H1 (cell line): ENCODE measurements around the gene KIAA0040. TPM values are rescaled to one million over a fixed set of nuclear protein-coding genes. Genes with fewer than 3 reads are reported as not detected.

Experiments
- CTCF ChIA-PET: fragments of 300-600 bp; sonication (Branson Sonifier 250); formaldehyde crosslinking; loops from one replicate; lab custom pipeline; 2021; ENCODE audit not compliant: partially characterized antibody; lab: Charles Lee
- POLR2A ChIA-PET: fragments of 300-600 bp; sonication (Branson Sonifier 250); formaldehyde crosslinking; loops from one replicate; lab custom pipeline; 2021; ENCODE audit warnings: inconsistent platforms; ENCODE audit not compliant: partially characterized antibody; lab: Charles Lee
- DNase-seq, 2 experiments: peaks; one replicate each; pipeline versions ENCODE4 v3.0.0 to v3.0.0-alpha.2; 2010 to 2022; ENCODE audit warnings: low spot score in 2 of 2, low read depth in 1 of 2, mixed read lengths in 1 of 2
- FAIRE-seq: peaks from 2 replicates; lab custom pipeline; 2011; peaks lifted over from hg19 to GRCh38; lab: Jason Lieb, UNC
- H2AFZ ChIP-seq: 2 replicates; pipeline ENCODE4 v1.8.1; 2012; ENCODE audit warnings: low read length, inconsistent platforms
- H2AK5ac ChIP-seq: 2 replicates; pipeline ENCODE4 v1.6.1; 2013; ENCODE audit warnings: low read depth, low read length
- H2BK120ac ChIP-seq: replicated peaks from 2 replicates; pipeline ENCODE3; 2013; ENCODE audit warnings: low read depth, low read length, inconsistent platforms
- H2BK12ac ChIP-seq: 2 replicates; pipeline ENCODE4 v1.6.1; 2013; ENCODE audit warnings: low read depth, low read length
- H2BK15ac ChIP-seq: 2 replicates; pipeline ENCODE4 v1.6.1; 2013; ENCODE audit warnings: low read length
- H2BK20ac ChIP-seq: 2 replicates; pipeline ENCODE4 v1.6.1; 2013; ENCODE audit warnings: low read length
- H2BK5ac ChIP-seq: 2 replicates; pipeline ENCODE4 v1.6.1; 2013; ENCODE audit warnings: low read depth, low read length
- H3K14ac ChIP-seq: 2 replicates; pipeline ENCODE4 v1.6.1; 2013; ENCODE audit warnings: inconsistent platforms; ENCODE audit not compliant: insufficient read length
- H3K18ac ChIP-seq: 2 replicates; pipeline ENCODE4 v1.6.1; 2013; ENCODE audit warnings: low read length; ENCODE audit errors: extremely low read depth
- H3K23ac ChIP-seq: 2 replicates; pipeline ENCODE4 v1.6.1; 2013; ENCODE audit warnings: inconsistent platforms; ENCODE audit not compliant: insufficient read length
- H3K23me2 ChIP-seq: 2 replicates; pipeline ENCODE4 v1.6.1; 2013; ENCODE audit warnings: low read depth, low read length
- H3K27ac ChIP-seq: 2 replicates; pipeline ENCODE4 v1.6.1; 2011; ENCODE audit warnings: low read depth, low read length, inconsistent platforms
- H3K27me3 ChIP-seq, 4 experiments: replicated peaks in 1 of 4; 1 replicate in 1 of 4; 2 replicates in 3 of 4; pipeline versions ENCODE4 v1.6.1 to v1.8.1; 2011 to 2013; ENCODE audit warnings: low read length in 3 of 4, mild to moderate bottlenecking in 3 of 4, inconsistent platforms in 2 of 4, mixed read lengths in 2 of 4, moderate library complexity in 1 of 4; ENCODE audit not compliant: control insufficient read depth in 3 of 4, insufficient read depth in 3 of 4; ENCODE audit errors: extremely low read depth in 1 of 4
- H3K36me3 ChIP-seq, 4 experiments: 2 replicates each; pipeline versions ENCODE4 v1.6.1 to v1.8.1; 2011 to 2013; ENCODE audit warnings: mild to moderate bottlenecking in 4 of 4, low read length in 3 of 4, moderate library complexity in 2 of 4, control low read depth in 1 of 4, inconsistent platforms in 1 of 4; ENCODE audit not compliant: insufficient read depth in 4 of 4, control insufficient read depth in 2 of 4
- H3K4ac ChIP-seq: replicated peaks from 2 replicates; pipeline ENCODE3; 2013; ENCODE audit warnings: low read length, low read depth, mixed read lengths, inconsistent platforms; ENCODE audit not compliant: insufficient read length
- H3K4me1 ChIP-seq, 4 experiments: replicated peaks in 1 of 4; 1 replicate in 1 of 4; 2 replicates in 3 of 4; pipeline versions ENCODE4 v1.6.1 to v1.8.1; 2011 to 2013; ENCODE audit warnings: low read length in 3 of 4, inconsistent platforms in 2 of 4, mixed read lengths in 1 of 4; ENCODE audit not compliant: insufficient read depth in 4 of 4, control insufficient read depth in 3 of 4
- H3K4me2 ChIP-seq, 2 experiments: 2 replicates each; pipeline versions ENCODE4 v1.6.1 to v1.8.1; 2011 to 2013; ENCODE audit warnings: low read depth in 2 of 2, low read length in 2 of 2, control low read depth in 1 of 2, inconsistent platforms in 1 of 2, mild to moderate bottlenecking in 1 of 2; ENCODE audit not compliant: insufficient read depth in 1 of 2
- H3K4me3 ChIP-seq, 4 experiments: fragments of 200-600, 300-600 bp in 1 of 4; sonication (generic), shearing (Covaris generic), sonication (Bioruptor Twin) in 1 of 4; 2 replicates each; pipeline versions ENCODE4 v1.5.1 to v1.8.1; 2011 to 2016; ENCODE audit warnings: low read length in 4 of 4, low read depth in 3 of 4, control low read depth in 2 of 4, inconsistent platforms in 2 of 4, mild to moderate bottlenecking in 2 of 4, mixed read lengths in 1 of 4, moderate library complexity in 1 of 4; ENCODE audit not compliant: insufficient read depth in 2 of 4; ENCODE audit errors: extremely low read depth in 1 of 4
- H3K56ac ChIP-seq: replicated peaks from 2 replicates; pipeline ENCODE3; 2013; ENCODE audit warnings: low read depth, mild to moderate bottlenecking, mixed read lengths, low read length, inconsistent platforms; ENCODE audit not compliant: insufficient read length
- H3K79me1 ChIP-seq: 2 replicates; pipeline ENCODE4 v1.6.1; 2013; ENCODE audit warnings: low read depth, low read length, control low read depth
- H3K79me2 ChIP-seq, 2 experiments: 2 replicates each; pipeline versions ENCODE4 v1.6.1 to v1.8.1; 2012 to 2013; ENCODE audit warnings: low read length in 2 of 2, mild to moderate bottlenecking in 2 of 2, inconsistent platforms in 1 of 2; ENCODE audit not compliant: insufficient read depth in 2 of 2, control insufficient read depth in 1 of 2
- H3K9ac ChIP-seq, 4 experiments: replicated peaks in 1 of 4; 1 replicate in 1 of 4; 2 replicates in 3 of 4; pipeline versions ENCODE4 v1.6.1 to v1.8.1; 2011 to 2013; ENCODE audit warnings: low read depth in 3 of 4, low read length in 3 of 4, control low read depth in 2 of 4, mild to moderate bottlenecking in 2 of 4, moderate library complexity in 2 of 4, inconsistent platforms in 1 of 4; ENCODE audit errors: extremely low read depth in 1 of 4
- H3K9me3 ChIP-seq, 2 experiments: 2 replicates each; pipeline versions ENCODE4 v1.6.1 to v1.8.1; 2012 to 2013; ENCODE audit warnings: mild to moderate bottlenecking in 2 of 2, moderate library complexity in 2 of 2, control low read depth in 1 of 2, inconsistent platforms in 1 of 2, low read depth in 1 of 2, low read length in 1 of 2, mixed read lengths in 1 of 2; ENCODE audit not compliant: insufficient read depth in 2 of 2
- H4K20me1 ChIP-seq, 2 experiments: replicated peaks in 1 of 2; 2 replicates each; pipeline versions ENCODE3 to v1.8.1; 2011 to 2013; ENCODE audit warnings: inconsistent platforms in 2 of 2, low read length in 2 of 2, mild to moderate bottlenecking in 1 of 2; ENCODE audit not compliant: insufficient read depth in 2 of 2, control insufficient read depth in 1 of 2
- H4K5ac ChIP-seq: 2 replicates; pipeline ENCODE4 v1.6.1; 2013; ENCODE audit warnings: low read length, low read depth, mixed read lengths, inconsistent platforms; ENCODE audit not compliant: insufficient read length
- H4K8ac ChIP-seq: 2 replicates; pipeline ENCODE4 v1.8.0; 2013; ENCODE audit warnings: mild to moderate bottlenecking, moderate library complexity, low read length, inconsistent platforms; ENCODE audit not compliant: insufficient read depth; ENCODE audit errors: extremely low read depth
- H4K91ac ChIP-seq: replicated peaks from 2 replicates; pipeline ENCODE3; 2013; ENCODE audit warnings: low read length, mixed read lengths, inconsistent platforms; ENCODE audit not compliant: insufficient read length
- ASH2L ChIP-seq: fragments of 200-600, 300-600 bp; sonication (generic); IDR thresholded peaks from one replicate; pipeline ENCODE4 v1.7.1; 2017; ENCODE audit warnings: low read length
- ATF2 ChIP-seq: IDR thresholded peaks from 2 replicates; pipeline ENCODE4 v1.6.1; 2012; ENCODE audit warnings: low read length, inconsistent platforms
- ATF3 ChIP-seq: IDR thresholded peaks from 2 replicates; pipeline ENCODE4 v1.6.1; 2011; ENCODE audit warnings: low read depth, mild to moderate bottlenecking, low read length; ENCODE audit not compliant: insufficient read depth
- CEBPB ChIP-seq: IDR thresholded peaks from 2 replicates; pipeline ENCODE4 v1.6.1; 2012; ENCODE audit warnings: low read depth, low read length
- HDAC2 ChIP-seq, 2 experiments: fragments of 300-600 bp in 1 of 2; sonication (generic) in 1 of 2; IDR thresholded peaks; 2 replicates each; pipeline ENCODE4 v1.6.1; 2011 to 2012; ENCODE audit warnings: low read depth in 2 of 2, low read length in 2 of 2, mild to moderate bottlenecking in 2 of 2, moderate library complexity in 2 of 2, borderline replicate concordance in 1 of 2, inconsistent platforms in 1 of 2
- YY1 ChIP-seq: IDR thresholded peaks from 2 replicates; pipeline ENCODE4 v1.6.1; 2011; ENCODE audit warnings: low read depth, mild to moderate bottlenecking, low read length
- WGBS, 2 experiments: shearing (Covaris generic) in 1 of 2; methylation state at CpG; one replicate each; pipeline versions ENCODE4 v1.1.6 to v1.1.7; 2013 to 2015; ENCODE audit warnings: low lambda C conversion rate in 2 of 2, mixed read lengths in 2 of 2, inconsistent platforms in 1 of 2, low coverage in 1 of 2, missing lambda C conversion rate in 1 of 2; ENCODE audit not compliant: insufficient replicate concordance in 2 of 2, insufficient coverage in 1 of 2, insufficient read length in 1 of 2; ENCODE audit errors: extremely low coverage in 1 of 2, missing lambda C conversion rate in 1 of 2; 5-methylcytosine and 5-hydroxymethylcytosine counted together
- polyA plus RNA-seq, 7 experiments: library from polyadenylated mRNA; depleted of rRNA in 3 of 7; stranded (reverse) in 5 of 7; unstranded in 2 of 7; fragments of >200 nt in 5 of 7; fragments of 200-250 nt in 2 of 7; gene quantifications; 1 replicate in 5 of 7; 2 replicates in 1 of 7; 4 replicates in 1 of 7; pipeline versions ENCODE4 v1.2.1 to v1.2.3, GENCODE V29; 2011 to 2013; ENCODE audit warnings: missing spikeins in 2 of 7, mixed read lengths in 2 of 7
- total RNA-seq: library from RNA; stranded (reverse); fragmentation: NEBNext Ultra II Directional; extraction: Animal tissue kit (Norgen Biotek cat#: 25700); gene quantifications from 2 replicates; pipeline ENCODE4 v1.2.1, GENCODE V29; 2021

Gene KIAA0040
- total and polyA plus RNA-seq, 2 of the 8 experiments (the other 6 are each of a cell fraction or from before 2014, with no cell fraction given), result 11.0 to 14.1 TPM

GRCh38 chr1:175162955-175163354, 29.6 kb downstream of the KIAA0040 start:
- no peak overlapping the region for H2AFZ ChIP-seq
- no peaks in the 10 kb centered on the region for H3K79me2 ChIP-seq
- no peak overlapping the region for H3K56ac ChIP-seq
- no peak overlapping the region for H4K8ac ChIP-seq
- H3K9me3 ChIP-seq, result no peaks in the 10 kb centered on the region
- no peak overlapping the region for H2BK5ac ChIP-seq
- no peak overlapping the region for H2BK12ac ChIP-seq
- no peak overlapping the region for H3K27ac ChIP-seq
- 94% methylated on average over 4 of the region's 4 CpGs; no CpG with 5 or more reads in 1 of the 2 experiments for WGBS, 2 experiments
- no peak overlapping the region for H3K18ac ChIP-seq
- no peak overlapping the region for H3K23ac ChIP-seq
- H3K27me3 ChIP-seq, result no peaks in the 10 kb centered on the region
- no peak overlapping the region for H3K9ac ChIP-seq
- DNase-seq, result no peak
- no peak overlapping the region for H3K4me3 ChIP-seq
- H2BK120ac ChIP-seq, result no peak overlapping the region
- CTCF ChIA-PET, result interaction anchor here (0.7 to 12.5 kb wide), 9 partner anchors 7 to 262 kb away, joined by 3 to 243 read pairs (median 4); no protein-coding TSS in a partner anchor
- H3K79me1 ChIP-seq, result no peaks in the 10 kb centered on the region
- no peaks in the 10 kb centered on the region for H4K20me1 ChIP-seq
- H2AK5ac ChIP-seq, result no peak overlapping the region
- H3K4me2 ChIP-seq, result no peak overlapping the region
- no peak overlapping the region for H2BK20ac ChIP-seq
- H3K14ac ChIP-seq, result no peak overlapping the region
- no peaks in the 10 kb centered on the region for H3K36me3 ChIP-seq
- no peak overlapping the region for H4K91ac ChIP-seq
- H4K5ac ChIP-seq, result no peak overlapping the region
- H3K4me1 ChIP-seq, result no peaks in the 10 kb centered on the region
- no peaks in the 10 kb centered on the region for H3K23me2 ChIP-seq
- no peak overlapping the region for H2BK15ac ChIP-seq
- POLR2A ChIA-PET, result no interaction called here
- no peak for FAIRE-seq
- H3K4ac ChIP-seq, result no peak overlapping the region
- no peak for TF ChIP-seq CEBPB
- no peak for TF ChIP-seq HDAC2 (IDR thresholded peaks at IDR 0.05; ENCODE audit: borderline replicate concordance in 1 of 2, low read depth in 2 of 2, low read length in 2 of 2)
- no peak for TF ChIP-seq ATF3
- TF ChIP-seq ATF2, result no peak
- no peak for TF ChIP-seq ASH2L
- TF ChIP-seq YY1, result no peak
